ENCODE results near the gene NOTCH4. TPM values are rescaled to one million over a fixed set of nuclear protein-coding genes. Genes with fewer than 3 reads are reported as not detected.

Gene NOTCH4
- total RNA-seq, 1 experiment from 2014 or later, result 2.3 TPM

DNA sequence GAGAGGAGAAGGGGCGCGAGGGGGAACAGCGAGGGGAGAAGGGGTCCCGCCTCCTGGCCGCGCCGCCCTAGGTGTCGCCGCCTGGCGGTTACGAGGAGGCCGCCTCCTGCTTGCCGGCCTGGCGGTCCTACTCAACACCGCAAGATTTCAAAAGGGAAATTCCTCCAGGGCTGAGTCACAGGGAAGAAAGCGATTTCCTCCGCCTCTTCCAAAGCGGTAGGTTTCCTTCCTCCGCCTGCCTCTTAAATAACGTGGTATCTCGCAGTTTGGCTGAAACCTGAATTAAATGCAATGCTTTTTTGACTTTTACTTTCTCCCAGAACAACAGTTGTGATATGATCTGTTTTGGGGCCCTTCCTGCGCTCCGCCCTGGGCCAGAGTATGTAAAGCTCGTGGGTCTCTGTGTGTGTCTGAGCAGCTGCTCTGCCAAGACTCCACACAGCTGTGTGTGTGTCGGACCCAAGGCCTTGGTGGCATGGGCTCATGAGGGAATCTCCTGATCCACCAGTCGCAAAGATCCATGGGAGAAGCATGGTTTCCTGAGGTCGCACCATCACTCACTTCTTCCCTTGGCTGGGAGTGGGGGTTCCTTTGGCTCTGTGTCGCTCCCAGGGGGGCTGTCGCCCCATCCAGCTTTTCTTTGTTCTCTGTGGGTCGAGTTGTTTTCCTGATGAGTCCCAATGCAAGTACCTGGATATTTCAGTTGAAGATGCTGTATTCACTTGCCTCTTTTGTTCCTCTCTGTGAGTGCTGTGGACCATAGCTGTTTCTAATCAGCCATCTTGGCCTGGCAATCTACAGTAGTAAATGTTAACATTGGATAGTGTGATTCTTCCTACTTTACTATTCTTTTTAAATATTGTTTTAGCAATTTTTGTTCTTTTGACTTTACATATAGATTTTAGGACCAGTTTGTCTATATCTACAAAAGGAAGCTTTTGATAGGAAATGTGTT lies 31.6 kb upstream of the NOTCH4 start:
- Histone ChIP-seq H4K20me1 (ENCODE audit: control insufficient read depth, insufficient read depth, insufficient read length) (no peaks in the 10 kb centered on the region), H2AK5ac (ENCODE audit: insufficient read length, low read length) (no peak overlapping the region), H3K4me1 (ENCODE audit: insufficient read depth, low read length) (no peaks in the 10 kb centered on the region; the same call in 1 of the 2 replicates), H3K23me2 (ENCODE audit: insufficient read length, low read depth, low read length, poor library complexity, severe bottlenecking) (no peaks in the 10 kb centered on the region), H4K5ac (ENCODE audit: insufficient read length, low read depth, low read length) (peak overlapping the region; percentile 93), H2BK5ac (ENCODE audit: insufficient read length, low read length) (peak overlapping the region; percentile 48), H3T11ph (ENCODE audit: low read length) (peak overlapping the region; percentile 91), H4K8ac (replicated peaks; ENCODE audit: insufficient read length, low read depth, low read length) (peak overlapping the region; percentile 78), H2AFZ (ENCODE audit: low read length) (peak overlapping the region; percentile 10), H3K79me1 (ENCODE audit: insufficient read depth, low read depth, low read length, poor library complexity, severe bottlenecking) (no peaks in the 10 kb centered on the region), H2BK20ac (ENCODE audit: low read depth, low read length, poor library complexity, severe bottlenecking) (peak overlapping the region; percentile 98), H3K79me2 (ENCODE audit: insufficient read depth, low read length) (no peaks in the 10 kb centered on the region), H3K14ac (ENCODE audit: insufficient read depth, low read length) (peak overlapping the region; percentile 81; the same call in 1 of the 2 replicates), H2BK12ac (ENCODE audit: insufficient read length, low read depth, low read length) (peak overlapping the region; percentile 69), H2BK15ac (ENCODE audit: low read depth, low read length) (no peak overlapping the region), H3K27ac (ENCODE audit: insufficient read length, low read depth, low read length) (peak overlapping the region; percentile 82), H3K18ac (ENCODE audit: insufficient read length, low read depth, low read length) (peak overlapping the region; percentile 96), H3K9me3 (ENCODE audit: control insufficient read depth, low read depth, low read length) (no peaks in the 10 kb centered on the region), H2BK120ac (ENCODE audit: low read depth, low read length, poor library complexity, severe bottlenecking) (peak overlapping the region; percentile 81), H3K23ac (ENCODE audit: insufficient read length, low read depth, low read length) (no peak overlapping the region), H3K4me2 (ENCODE audit: insufficient read depth, insufficient read length, low read length) (peak overlapping the region; percentile 53), H3K9ac (ENCODE audit: extremely low read depth, insufficient read length, low read length) (peak overlapping the region; percentile 28), H4K91ac (ENCODE audit: insufficient read length, low read depth, low read length) (peak overlapping the region; percentile 7), H3K4ac (ENCODE audit: low read depth, low read length) (peak overlapping the region; percentile 24; the same call in 1 of the 2 replicates), H3K27me3 (ENCODE audit: insufficient read depth, low read length) (no peaks in the 10 kb centered on the region), H3K56ac (ENCODE audit: insufficient read length, low read depth, low read length) (no peak overlapping the region)
- TF ChIP-seq, protein P1, sequence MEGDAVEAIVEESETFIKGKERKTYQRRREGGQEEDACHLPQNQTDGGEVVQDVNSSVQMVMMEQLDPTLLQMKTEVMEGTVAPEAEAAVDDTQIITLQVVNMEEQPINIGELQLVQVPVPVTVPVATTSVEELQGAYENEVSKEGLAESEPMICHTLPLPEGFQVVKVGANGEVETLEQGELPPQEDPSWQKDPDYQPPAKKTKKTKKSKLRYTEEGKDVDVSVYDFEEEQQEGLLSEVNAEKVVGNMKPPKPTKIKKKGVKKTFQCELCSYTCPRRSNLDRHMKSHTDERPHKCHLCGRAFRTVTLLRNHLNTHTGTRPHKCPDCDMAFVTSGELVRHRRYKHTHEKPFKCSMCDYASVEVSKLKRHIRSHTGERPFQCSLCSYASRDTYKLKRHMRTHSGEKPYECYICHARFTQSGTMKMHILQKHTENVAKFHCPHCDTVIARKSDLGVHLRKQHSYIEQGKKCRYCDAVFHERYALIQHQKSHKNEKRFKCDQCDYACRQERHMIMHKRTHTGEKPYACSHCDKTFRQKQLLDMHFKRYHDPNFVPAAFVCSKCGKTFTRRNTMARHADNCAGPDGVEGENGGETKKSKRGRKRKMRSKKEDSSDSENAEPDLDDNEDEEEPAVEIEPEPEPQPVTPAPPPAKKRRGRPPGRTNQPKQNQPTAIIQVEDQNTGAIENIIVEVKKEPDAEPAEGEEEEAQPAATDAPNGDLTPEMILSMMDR (conservative IDR thresholded peaks at IDR 0.05), result peak; percentile 92
- Mint-ChIP-seq H3K27me3 (ENCODE audit: low read depth) (peaks cover 3% of the 10 kb centered on the region; the same call in 1 of the 2 replicates), H3K36me3 (ENCODE audit: insufficient read depth in 1 of 3, low read depth in 3 of 3) (peaks cover 0 to 17% (median 10%) of the 10 kb centered on the region in 3 experiments; a peak in 5 of 7 replicates), H3K4me1 (peaks cover 12 to 21% of the 10 kb centered on the region in 2 experiments), H3K4me3 (peak overlapping the region; percentile 62 to 76), H3K9me3 (peaks cover 10 to 19% of the 10 kb centered on the region in 2 experiments; a peak in 4 of 5 replicates), H3K27ac (peak overlapping the region; percentile 97 to 99 (median 99))
- peak; percentile 89 for DNase-seq
- WGBS (ENCODE audit: extremely low coverage, insufficient read length, low lambda C conversion rate), result no CpG with 5 or more reads among the region's 30 CpGs

Measured in H9 (cell line).